Erythroblast (primary cell): Measurements from ENCODE around the gene PCP4.

Experiments used
- GATA1 ChIP-seq: IDR thresholded peaks from 2 replicates; pipeline ENCODE4 v1.6.1; 2011; ENCODE audit warnings: low read depth, mild to moderate bottlenecking, control low read depth, low read length, moderate library complexity
- POLR2A ChIP-seq: IDR thresholded peaks from 2 replicates; pipeline ENCODE4 v1.6.1; 2011; ENCODE audit warnings: mild to moderate bottlenecking, low read length

- TF ChIP-seq POLR2A (no peak), GATA1 (no peak)
These were observed 33.3 kb downstream of the PCP4 start for GRCh38 chr21:39900491-39900890.
